IPS DF 4.7 (cell line): ENCODE results near the gene PCDHA3.
"Not testable (repeated sequence)": the region's sequence is repeated elsewhere in the genome, so short reads cannot be mapped to it uniquely, and the experiment has no call there.

Experiments
- DNase-seq: peaks from one replicate; pipeline ENCODE4 v3.0.0-alpha.2; 2013; ENCODE audit warnings: low spot score; ENCODE audit errors: extremely low read depth

The PCDHA3 gene

DNA sequence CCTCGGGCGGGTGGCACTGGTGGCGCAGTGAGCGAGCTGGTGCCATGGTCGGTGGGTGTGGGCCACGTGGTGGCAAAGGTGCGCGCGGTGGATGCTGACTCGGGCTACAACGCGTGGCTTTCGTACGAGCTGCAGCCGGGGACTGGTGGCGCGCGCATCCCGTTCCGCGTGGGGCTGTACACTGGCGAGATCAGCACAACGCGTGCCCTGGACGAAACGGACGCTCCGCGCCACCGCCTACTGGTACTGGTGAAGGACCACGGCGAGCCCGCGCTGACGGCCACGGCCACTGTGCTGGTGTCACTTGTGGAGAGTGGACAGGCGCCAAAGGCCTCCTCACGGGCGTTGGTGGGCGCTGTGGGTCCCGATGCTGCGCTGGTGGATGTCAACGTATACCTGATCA, 8.0 kb downstream of the PCDHA3 start:
- no peak for DNase-seq

DNA sequence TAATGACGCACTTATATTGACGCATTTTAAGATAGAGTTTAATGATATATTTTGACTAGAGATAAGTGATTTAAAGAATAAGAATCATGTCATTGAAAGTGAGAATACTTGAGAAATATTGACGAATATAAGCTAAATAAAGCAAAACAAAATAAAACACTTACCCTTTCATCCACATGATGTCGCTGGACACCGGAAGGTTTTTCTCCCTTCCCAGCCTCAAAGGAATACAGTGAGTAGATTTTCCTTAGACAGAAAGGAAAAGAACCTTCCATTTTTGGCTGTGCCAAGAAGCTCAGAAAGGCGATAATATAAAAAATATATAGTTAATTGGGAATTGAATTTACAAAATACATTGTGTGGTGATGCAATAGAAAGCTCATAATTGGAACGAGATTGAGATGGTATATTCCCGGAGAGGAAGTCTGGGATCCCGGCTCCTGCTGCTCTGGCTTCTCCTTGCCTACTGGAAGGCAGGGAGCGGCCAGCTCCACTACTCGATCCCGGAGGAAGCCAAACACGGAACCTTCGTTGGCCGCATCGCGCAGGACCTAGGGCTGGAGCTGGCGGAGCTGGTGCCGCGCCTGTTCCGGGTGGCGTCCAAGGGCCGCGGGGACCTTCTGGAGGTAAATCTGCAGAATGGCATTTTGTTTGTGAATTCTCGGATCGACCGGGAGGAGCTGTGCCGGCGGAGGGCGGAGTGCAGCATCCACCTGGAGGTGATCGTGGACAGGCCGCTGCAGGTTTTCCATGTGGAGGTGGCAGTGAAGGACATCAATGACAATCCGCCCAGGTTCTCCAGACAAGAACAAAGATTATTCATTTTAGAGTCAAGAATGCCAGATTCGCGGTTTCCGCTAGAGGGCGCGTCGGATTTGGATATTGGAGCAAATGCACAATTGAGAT, 20.8 kb downstream of the PCDHA3 start, which contains the start of gene PCDHA5:
Gene PCDHA5, plus strand, starts transcription at position 239 of the 906 bp plus-strand sequence.
- DNase-seq, result no peak

- no peak for DNase-seq
Observed at GRCh38 chr5:140822281-140822629, 21.4 kb downstream of the PCDHA3 start.

- not testable (repeated sequence) for DNase-seq
Observed at GRCh38 chr5:140822969-140823368, 22.1 kb downstream of the PCDHA3 start.

- no peak for DNase-seq
Observed at GRCh38 chr5:140823475-140823874, 22.6 kb downstream of the PCDHA3 start.

DNA sequence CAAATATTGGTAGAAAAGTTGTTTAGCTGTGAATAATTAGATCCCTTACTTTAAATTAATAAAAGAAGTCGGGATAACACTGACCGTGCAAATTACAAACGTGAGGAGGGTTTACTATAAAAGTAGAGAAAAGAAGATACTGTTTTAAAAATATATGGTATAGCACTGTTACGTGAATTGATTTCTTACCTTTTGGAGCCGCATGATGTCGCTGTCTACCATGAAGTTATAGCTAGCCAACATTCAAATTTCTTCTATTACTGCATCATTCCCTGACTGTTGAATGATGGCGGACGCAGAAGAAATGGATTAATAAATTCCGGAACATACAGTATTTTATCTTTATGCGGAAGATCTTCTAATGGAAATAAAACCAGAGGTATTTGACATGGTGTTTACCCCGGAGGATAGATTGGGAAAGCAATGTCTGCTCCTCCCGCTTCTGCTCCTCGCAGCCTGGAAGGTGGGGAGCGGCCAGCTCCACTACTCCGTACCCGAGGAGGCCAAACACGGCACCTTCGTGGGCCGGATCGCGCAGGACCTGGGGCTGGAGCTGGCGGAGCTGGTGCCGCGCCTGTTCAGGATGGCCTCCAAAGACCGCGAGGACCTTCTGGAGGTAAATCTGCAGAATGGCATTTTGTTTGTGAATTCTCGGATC, 27.0 kb downstream of the PCDHA3 start, which contains the start of gene PCDHA6:
Gene PCDHA6, plus strand, starts transcription at position 257 of the 658 bp plus-strand sequence. Its CDS starts 132 bp downstream, at position 389.
- DNase-seq, result no peak

GRCh38 chr5:140828362-140828737, 27.5 kb downstream of the PCDHA3 start:
- DNase-seq, result no peak

GRCh38 chr5:140829511-140830501, 28.9 kb downstream of the PCDHA3 start:
- not testable (repeated sequence) for DNase-seq

- DNase-seq, result no peak
Observed at GRCh38 chr5:140833993-140834392, 33.1 kb downstream of the PCDHA3 start, which contains the start of gene PCDHA7. PCDHA7 (plus strand) TSS chr5:140834269; CDS start chr5:140834384, 115 bp downstream.

GRCh38 chr5:140834439-140835008, 33.7 kb downstream of the PCDHA3 start:
- not testable (repeated sequence) for DNase-seq

GRCh38 chr5:140835622-140836510, 35.0 kb downstream of the PCDHA3 start:
- no peak for DNase-seq

DNA sequence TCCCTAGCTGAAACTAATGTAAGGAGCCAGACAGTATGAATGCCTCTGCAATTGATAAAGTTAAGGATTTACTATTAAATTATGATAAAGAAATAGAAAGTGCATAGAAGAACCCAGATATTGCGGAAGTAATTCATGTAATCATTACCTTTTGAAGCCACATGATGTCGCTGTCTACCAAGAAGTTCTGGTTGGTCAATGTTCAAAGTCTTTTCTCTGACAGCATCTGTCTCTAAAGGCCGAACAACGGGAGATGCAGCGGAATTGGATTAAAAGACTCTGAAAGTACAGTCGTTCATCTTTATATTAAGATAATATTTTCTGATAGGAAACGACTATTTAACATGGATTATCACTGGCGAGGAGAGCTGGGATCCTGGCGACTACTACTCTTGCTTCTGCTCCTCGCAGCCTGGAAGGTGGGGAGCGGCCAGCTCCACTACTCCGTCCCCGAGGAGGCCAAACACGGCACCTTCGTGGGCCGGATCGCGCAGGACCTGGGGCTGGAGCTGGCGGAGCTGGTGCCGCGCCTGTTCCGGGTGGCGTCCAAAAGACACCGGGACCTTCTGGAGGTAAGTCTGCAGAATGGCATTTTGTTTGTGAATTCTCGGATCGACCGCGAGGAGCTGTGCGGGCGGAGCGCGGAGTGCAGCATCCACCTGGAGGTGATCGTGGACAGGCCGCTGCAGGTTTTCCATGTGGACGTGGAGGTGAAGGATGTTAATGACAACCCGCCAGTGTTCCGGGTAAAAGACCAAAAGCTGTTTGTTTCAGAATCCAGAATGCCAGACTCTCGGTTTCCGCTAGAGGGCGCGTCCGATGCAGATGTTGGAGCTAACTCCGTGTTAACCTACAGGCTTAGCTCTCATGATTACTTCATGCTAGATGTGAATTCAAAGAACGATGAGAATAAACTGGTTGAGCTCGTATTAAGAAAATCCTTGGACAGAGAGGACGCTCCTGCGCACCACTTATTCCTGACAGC, 40.4 kb downstream of the PCDHA3 start, which contains the start of gene PCDHA8:
Gene PCDHA8, plus strand, starts transcription at position 210 of the 985 bp plus-strand sequence. Its CDS starts 135 bp downstream, at position 345.
- DNase-seq, result no peak

- no peak for DNase-seq
Observed at GRCh38 chr5:140842798-140843733, 42.2 kb downstream of the PCDHA3 start.

GRCh38 chr5:140848139-140849102, 47.6 kb downstream of the PCDHA3 start, which contains the start of gene PCDHA9:
PCDHA9 (plus strand) TSS chr5:140848382; CDS start chr5:140848496, 114 bp downstream.
- not testable (repeated sequence) for DNase-seq

DNA sequence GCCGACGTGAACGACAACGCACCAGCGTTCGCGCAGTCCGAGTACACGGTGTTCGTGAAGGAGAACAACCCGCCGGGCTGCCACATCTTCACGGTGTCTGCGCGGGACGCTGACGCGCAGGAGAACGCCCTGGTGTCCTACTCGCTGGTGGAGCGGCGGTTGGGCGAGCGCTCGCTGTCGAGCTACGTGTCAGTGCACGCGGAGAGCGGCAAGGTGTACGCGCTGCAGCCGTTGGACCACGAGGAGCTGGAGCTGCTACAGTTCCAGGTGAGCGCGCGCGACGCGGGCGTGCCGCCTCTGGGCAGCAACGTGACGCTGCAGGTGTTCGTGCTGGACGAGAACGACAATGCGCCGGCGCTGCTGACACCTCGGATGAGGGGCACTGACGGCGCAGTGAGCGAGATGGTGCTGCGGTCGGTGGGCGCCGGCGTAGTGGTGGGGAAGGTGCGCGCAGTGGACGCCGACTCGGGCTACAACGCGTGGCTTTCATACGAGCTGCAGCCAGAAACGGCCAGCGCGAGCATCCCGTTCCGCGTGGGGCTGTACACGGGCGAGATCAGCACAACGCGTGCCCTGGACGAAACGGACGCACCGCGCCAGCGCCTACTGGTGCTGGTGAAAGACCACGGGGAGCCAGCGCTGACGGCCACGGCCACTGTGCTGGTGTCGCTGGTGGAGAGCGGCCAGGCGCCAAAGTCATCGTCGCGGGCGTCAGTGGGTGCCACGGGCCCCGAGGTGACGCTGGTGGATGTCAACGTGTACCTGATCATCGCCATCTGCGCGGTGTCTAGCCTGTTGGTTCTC, 49.2 kb downstream of the PCDHA3 start:
- not testable (repeated sequence) for DNase-seq
